ENCODE measurements around the gene ORAI3.

The ORAI3 gene

DNA sequence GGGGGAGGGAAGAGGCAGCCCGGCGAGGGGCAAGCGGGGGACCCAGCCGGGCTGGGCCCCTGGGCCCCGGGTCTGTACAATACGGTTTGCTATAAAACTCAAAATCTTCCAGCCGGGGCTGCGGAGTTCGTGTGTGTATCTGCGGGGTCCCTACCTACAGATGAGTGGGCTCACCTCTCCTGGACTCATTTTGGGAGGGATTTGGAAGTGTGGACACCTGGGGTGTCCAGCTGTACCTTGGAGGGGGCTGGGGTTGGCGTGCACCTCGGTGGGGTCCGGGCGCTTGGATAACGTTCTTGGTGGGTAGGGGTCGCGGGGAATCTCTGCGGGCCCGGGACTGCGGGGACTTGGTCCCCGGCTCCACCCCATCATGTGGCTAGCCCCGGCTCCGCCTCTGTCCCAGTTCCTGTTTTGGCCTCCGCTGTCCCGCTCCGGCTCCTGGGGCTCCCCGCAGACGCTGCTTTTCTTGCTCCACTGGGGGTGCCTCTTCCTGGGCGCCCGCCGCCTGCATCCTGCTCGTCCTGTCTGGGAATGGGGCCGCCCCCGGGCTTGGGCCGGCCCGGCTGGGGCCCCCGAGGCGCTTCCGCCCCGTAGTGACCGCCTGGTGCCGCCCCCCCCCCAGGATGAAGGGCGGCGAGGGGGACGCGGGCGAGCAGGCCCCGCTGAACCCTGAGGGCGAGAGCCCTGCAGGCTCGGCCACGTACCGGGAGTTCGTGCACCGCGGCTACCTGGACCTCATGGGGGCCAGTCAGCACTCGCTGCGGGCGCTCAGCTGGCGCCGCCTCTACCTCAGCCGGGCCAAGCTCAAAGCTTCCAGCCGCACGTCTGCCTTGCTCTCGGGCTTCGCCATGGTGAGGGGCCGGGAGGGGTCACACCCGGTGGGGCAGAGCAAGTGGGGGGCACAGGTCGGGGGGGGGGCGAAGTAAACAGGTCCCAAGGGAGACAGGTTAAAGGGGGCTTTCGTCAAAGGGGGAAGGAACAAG is at the start of gene ORAI3:
Gene ORAI3 (plus strand): TSS at position 402 of the 983 bp plus-strand sequence. CDS start 222 bp downstream, at position 624.
- peak; percentile 58 for DNase-seq

GRCh38 chr16:30899794-30900193 is 49.1 kb upstream of the ORAI3 start:
- DNase-seq = no peak

GRCh38 chr16:30900588-30900987 is 48.3 kb upstream of the ORAI3 start:
- no peak for DNase-seq

DNA sequence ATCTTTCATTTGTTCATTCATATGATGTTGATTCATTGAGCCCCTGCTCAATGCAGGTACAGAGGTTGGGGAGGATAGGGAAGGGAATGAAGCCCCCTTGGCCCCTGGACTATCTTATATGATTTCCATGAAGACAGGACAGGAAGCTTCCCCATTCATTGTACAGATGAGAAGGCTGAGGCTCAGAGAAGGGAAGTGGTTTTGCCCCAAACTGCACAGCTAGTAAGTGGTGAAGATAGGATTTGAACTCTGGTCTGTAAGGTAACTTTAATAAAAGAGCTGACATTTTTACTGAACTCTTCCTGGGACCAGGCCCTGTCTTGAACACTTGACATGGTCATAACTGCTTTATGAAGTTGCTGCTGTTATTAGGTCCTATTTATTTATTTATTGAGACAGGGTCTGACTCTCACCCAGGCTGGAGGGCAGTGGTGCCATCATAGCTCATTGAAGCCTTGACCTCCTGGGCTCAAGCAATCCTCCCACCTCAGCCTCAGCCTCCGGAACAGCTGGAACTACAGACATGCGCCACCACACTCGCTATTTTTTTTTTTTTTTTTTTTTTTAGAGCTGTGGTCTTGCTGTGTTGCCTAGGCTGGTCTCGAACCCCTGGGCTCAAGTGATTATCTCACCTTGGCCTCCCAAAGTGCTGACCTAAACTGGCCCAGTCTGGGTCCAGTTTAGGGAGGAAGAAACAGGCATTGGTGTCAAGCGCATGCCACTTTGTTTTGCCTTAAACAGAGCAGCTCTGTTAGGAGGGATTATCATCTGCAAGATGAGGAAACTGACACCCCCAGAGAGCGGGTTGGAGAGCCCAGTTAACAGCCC is 47.5 kb upstream of the ORAI3 start:
- peak; percentile 14 for DNase-seq

- peak; percentile 64 for DNase-seq
Measured at GRCh38 chr16:30902029-30902972, 46.6 kb upstream of the ORAI3 start.

GRCh38 chr16:30903002-30903401 is 45.9 kb upstream of the ORAI3 start:
- DNase-seq = peak; percentile 29

DNA sequence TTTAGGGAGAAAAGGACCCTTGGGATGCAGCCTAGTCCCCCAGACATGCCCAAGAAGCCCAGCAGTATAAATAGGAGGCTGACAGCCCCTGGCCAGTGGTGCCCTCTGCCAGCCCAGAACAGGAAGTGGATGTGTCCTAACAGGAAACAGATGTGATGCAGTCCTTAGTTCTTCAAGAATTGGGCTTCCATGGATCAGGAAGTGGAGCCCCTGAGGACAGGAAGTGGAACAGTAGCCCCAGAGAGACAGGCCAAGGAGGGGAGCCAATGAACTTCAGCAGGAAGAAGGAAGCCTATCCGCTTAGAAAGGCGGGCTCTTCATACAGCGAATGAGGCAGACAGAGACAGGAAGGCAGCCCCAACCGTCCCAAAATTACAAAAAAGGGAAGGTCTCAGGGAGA is 45.3 kb upstream of the ORAI3 start:
- DNase-seq = no peak

DNA sequence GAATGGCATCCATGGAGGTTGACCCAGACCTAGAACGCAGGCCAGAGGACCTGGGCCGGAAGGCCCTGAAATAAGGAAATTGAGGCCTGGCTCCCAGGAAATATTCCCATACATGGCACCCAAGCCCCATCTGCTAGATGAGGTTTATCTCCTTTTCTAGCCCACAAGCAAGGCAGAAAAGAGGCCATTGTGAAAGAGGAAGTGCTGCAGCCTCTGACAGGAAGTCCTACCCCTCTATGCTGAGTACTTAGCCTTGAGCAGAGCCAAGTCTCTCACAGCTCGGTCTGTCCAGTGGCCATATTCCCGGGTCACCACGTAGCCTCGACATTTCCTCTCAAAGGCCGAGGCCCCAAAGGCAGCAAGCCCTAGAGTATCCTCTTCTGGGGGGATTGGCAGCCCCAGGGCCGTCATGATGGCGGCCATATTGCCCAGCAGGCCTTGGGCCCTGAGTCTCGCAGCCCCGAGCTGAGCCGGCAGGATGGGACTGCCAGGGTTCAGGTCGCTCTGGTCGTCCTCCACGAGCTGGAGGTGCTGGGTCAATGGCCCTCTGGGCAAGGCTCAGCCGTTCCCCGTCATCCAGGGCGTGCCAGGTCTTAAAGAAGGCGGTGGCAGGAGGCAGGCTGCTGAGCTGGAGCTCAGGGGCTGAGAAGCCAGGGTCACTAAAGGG is 44.6 kb upstream of the ORAI3 start:
- no peak for DNase-seq

DNA sequence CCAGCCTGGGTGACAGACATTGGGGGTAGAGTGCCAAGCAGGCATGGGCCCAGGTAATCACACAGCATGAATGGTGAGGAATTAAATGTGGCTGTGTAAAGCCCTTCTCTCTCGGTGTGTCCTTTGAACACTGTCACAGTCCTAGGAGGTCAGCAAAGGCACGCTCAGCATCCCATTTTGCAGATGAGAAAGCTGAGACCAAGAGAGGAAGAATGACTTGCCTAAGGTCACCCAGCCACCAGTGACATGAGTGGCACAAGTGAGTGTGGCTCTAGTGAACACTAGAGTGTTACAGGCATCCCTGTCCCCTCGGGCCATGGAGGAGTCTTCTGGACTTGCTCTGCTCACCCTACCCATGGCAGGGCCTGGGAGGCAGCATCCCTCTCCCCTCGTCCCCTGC is 41.8 kb upstream of the ORAI3 start:
- DNase-seq = no peak

DNA sequence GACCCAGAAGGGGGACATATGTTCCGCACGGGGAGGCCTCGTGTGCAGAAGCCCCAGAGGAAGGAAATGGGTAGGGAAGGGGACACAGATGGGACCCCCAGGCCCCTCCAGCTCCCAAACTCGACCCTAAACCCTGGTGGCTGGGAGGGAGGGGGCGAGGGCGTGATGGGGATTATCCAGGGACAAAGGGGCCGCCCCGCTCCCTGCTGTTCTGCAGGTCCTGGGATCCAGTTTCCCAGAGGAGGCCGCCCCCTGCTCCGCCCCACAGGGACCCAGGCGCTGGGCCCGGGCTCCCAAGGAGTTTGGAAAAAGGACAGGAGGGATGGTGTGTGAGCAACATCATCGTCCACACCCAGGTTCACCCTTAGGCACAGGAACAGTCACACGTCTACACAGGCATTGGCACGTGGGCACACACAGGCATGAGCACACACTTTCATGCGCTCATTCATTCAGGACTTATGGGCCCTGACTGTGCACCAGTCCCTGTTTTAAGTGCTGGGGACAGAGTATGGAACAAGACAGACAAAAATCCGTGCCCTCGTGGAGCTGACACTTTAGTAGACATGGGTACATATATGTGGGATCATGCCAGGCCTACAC is 38.3 kb upstream of the ORAI3 start:
- DNase-seq = no peak

GRCh38 chr16:30912794-30913412 is 36.0 kb upstream of the ORAI3 start:
- DNase-seq = no peak

DNA sequence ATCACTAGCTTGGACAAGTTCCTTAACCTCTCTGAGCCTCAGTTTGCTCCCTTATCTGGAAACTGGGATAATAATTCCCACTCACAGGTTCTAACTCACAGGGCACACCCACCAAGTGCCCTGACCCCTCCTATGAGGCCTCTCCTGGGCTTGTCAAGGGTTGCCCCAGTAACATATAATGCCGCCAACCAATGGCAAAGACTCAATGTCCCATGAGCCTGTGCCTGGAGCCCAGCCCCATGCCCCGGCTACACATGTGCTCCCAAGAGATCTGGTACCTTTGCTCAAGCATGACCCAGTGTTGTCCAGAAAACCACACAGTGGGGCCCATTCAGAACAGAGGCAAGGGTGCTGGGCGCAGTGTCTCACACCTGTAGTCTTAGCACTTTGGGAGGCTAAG is 34.0 kb upstream of the ORAI3 start:
- no peak for DNase-seq

GRCh38 chr16:30918614-30919013 is 30.3 kb upstream of the ORAI3 start:
- DNase-seq = no peak

- no peak for DNase-seq
Measured at GRCh38 chr16:30920891-30921290, 28.0 kb upstream of the ORAI3 start.

DNA sequence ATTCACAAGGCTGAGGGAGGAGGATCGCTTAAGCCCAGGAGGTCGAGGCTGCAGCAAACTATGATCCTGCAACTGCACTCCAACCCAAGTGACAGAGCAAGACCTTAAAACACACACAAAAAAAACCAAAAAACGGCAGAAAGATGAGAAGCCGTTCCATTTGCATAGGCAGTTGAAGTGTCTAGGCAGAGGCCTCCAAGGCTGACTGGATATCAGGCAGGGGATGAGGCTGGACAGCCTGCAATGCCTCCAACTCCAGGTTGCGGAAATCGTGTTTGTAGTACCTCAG is 27.5 kb upstream of the ORAI3 start:
- no peak for DNase-seq

DNA sequence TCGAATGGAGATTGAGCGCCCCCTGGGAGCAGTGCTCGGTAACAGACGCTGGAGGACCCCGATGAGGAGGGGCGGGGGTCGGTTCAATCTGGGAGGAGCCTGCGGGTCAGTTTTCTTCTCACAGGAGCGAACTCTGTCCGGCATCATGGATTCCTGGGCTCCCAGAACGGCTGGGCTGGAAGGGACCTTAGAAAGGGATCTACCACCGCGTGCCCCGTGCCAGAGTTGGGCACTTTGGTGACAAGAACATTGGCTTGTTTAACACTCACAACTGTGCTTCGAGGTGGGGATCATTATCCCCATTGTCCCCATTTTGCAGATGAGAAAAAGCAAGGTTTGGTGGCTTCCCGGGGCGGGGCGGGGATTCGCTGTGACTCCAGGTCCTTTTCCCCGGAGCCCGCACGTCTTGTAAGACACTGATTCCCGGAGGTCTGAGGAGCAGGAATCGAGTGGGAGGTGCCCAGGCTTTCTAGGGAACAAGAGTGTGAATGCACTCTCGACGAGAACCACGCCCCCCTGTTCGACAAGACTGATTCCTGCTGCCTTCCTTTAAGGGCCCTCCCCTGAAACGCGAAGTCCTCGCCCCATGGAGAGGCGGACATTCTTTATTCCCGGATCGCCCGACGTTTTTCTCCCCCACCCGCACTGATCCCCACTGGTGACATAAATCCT is 27.0 kb upstream of the ORAI3 start:
- peak; percentile 92 for DNase-seq

- DNase-seq = peak; percentile 100
Measured at GRCh38 chr16:30922420-30922959, 26.4 kb upstream of the ORAI3 start.

DNA sequence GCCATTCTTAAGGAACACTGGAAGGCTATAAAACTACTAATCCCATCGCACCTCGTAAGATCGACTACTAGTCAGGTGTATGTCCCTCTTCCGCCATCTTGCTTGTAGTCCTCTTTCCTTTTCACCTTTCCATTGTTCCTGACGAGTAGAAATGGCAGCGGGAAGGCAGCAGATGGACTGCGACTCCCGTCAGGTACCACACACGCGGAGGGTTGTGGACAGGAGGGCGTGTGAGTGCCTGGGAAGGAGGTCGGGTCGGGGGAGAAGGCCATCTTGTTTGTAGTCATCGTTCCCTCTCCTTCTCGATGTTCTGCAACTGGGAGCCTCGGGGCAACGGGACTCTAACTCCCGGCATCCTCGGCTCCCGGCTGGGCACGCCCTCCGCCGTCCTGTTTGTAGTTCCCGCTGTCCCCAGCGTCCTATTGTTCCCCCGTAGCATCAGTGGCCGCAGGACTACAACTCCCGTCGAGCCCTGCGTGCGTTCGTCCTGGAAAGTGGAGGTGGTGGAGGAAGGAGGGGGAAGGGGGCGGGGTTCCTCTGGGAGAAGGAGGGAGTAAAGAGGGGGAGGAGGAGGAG is 25.8 kb upstream of the ORAI3 start:
- peak; percentile 97 for DNase-seq

- no peak for DNase-seq
Measured at GRCh38 chr16:30923554-30924075, 25.3 kb upstream of the ORAI3 start, which contains the start of gene FBXL19. FBXL19 (plus strand) TSS chr16:30923572; CDS start chr16:30925755, 2,183 bp downstream.
